Esophagus squamous epithelium (tissue), 5 donors: ENCODE data around the gene CELF2. TPM values are rescaled to one million over a fixed set of nuclear protein-coding genes. Genes with fewer than 3 reads are reported as not detected.

ENCODE experiments used
- DNase-seq: peaks from one replicate; lab custom pipeline; 2025; lab: John Stamatoyannopoulos, UW
- H3K27ac ChIP-seq, 4 donors: fragments of 200-600 bp; sonication (generic); one replicate each; pipeline ENCODE4 v1.5.1; 2016 to 2019; ENCODE audit warnings: mild to moderate bottlenecking in 1 of 4
- H3K27me3 ChIP-seq, 4 donors: fragments of 200-600 bp; sonication (generic); 1 replicate in 3 of 4; 2 replicates in 1 of 4; pipeline versions ENCODE4 v1.5.1 to v1.6.0; 2017 to 2021; ENCODE audit warnings: antibody characterized with exemption in 1 of 4
- H3K36me3 ChIP-seq, 3 donors: fragments of 200-600 bp; sonication (generic); one replicate each; pipeline ENCODE4 v1.5.1; 2016 to 2019
- H3K4me1 ChIP-seq, 3 donors: fragments of 200-600 bp; sonication (generic); one replicate each; pipeline ENCODE4 v1.5.1; 2017 to 2019
- H3K4me3 ChIP-seq, 4 donors: fragments of 200-600 bp; sonication (generic); 1 replicate in 3 of 4; 2 replicates in 1 of 4; pipeline ENCODE4 v1.5.1; 2016 to 2019; ENCODE audit warnings: mild to moderate bottlenecking in 2 of 4, moderate library complexity in 1 of 4
- H3K9me3 ChIP-seq, 3 donors: fragments of 200-600 bp; sonication (generic); one replicate each; pipeline ENCODE4 v1.5.1; 2016 to 2019
- CTCF ChIP-seq, 6 experiments: fragments of 450-650 bp in 4 of 6; fragments of 200-600 bp in 2 of 6; sonication (generic) in 2 of 6; IDR thresholded peaks; one replicate each; pipeline ENCODE4 v1.5.1; 2016 to 2019; ENCODE audit warnings: antibody characterized with exemption in 6 of 6, mild to moderate bottlenecking in 4 of 6, moderate library complexity in 4 of 6
- POLR2A ChIP-seq, 4 donors: fragments of 450-650 bp; IDR thresholded peaks; one replicate each; pipeline ENCODE4 v1.6.1; 2017; ENCODE audit warnings: antibody characterized with exemption in 4 of 4, mild to moderate bottlenecking in 4 of 4, moderate library complexity in 3 of 4
- WGBS, 2 donors: methylation state at CpG; one replicate each; pipeline ENCODE4 v1.1.5; 2018; 5-methylcytosine and 5-hydroxymethylcytosine counted together
- intact Hi-C: fragments of 100-400 bp; cut with DNase I; formaldehyde crosslinking; loops from one replicate; pipeline ENCODE4 v1.15.0; 2022
- total RNA-seq, 4 donors: library from RNA; depleted of rRNA; stranded (reverse); fragments of >200 nt; gene quantifications; one replicate each; pipeline ENCODE4 v1.1.0, GENCODE V29; 2016
- donor health status: DM: yes; HTN: yes; CAD: no.

CELF2 gene
- total RNA-seq, 4 donors from 2014 or later: 4.2 to 62.4 (median 13.5) TPM

GRCh38 chr10:11115337-11115736 lies 97.7 kb downstream of the CELF2 start:
- Histone ChIP-seq H3K27ac (no peak overlapping the region), H3K27me3 (no peaks in the 10 kb centered on the region), H3K4me1 (no peaks in the 10 kb centered on the region), H3K9me3 (no peaks in the 10 kb centered on the region), H3K36me3 (no peaks in the 10 kb centered on the region), H3K4me3 (no peak overlapping the region)
- TF ChIP-seq CTCF (IDR thresholded peaks at IDR 0.05): no peak
- no peak for TF ChIP-seq POLR2A (IDR thresholded peaks at IDR 0.05)
- intact Hi-C loops: no loop called here
- 61 to 69% methylated on average over 3 of the region's 3 CpGs for WGBS, 2 donors
- no peak for DNase-seq

GRCh38 chr10:11116361-11116760 lies 98.7 kb downstream of the CELF2 start:
- no peak overlapping the region for H3K4me3 ChIP-seq
- H3K4me1 ChIP-seq: no peaks in the 10 kb centered on the region
- no peak overlapping the region for H3K27ac ChIP-seq
- WGBS, 2 donors: 83 to 86% methylated on average over 4 of the region's 4 CpGs
- no peak for TF ChIP-seq CTCF (IDR thresholded peaks at IDR 0.05)
- no peak for TF ChIP-seq POLR2A (IDR thresholded peaks at IDR 0.05)
- DNase-seq: no peak
- no peaks in the 10 kb centered on the region for H3K36me3 ChIP-seq
- no peaks in the 10 kb centered on the region for H3K9me3 ChIP-seq
- intact Hi-C loops: no loop called here
- no peaks in the 10 kb centered on the region for H3K27me3 ChIP-seq

DNA sequence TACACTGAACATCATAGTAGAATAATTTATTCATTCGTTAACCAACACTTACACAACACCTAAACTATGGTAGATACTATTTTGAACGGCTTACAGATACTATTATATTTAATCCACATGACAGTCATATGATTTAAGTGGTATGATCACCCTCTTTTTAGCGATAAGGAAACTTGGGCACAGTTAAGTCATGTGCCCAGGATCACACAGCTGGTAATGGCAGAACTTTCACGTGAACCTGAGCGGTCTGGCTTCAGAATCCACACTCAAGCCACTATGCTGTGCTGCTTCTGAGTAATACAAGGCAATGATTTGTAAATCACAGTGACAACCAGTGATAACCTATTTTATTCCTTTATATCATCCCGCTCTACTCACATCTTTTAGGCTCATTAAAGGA lies 99.1 kb downstream of the CELF2 start:
- no peaks in the 10 kb centered on the region for H3K4me1 ChIP-seq
- H3K27ac ChIP-seq: no peak overlapping the region
- no peaks in the 10 kb centered on the region for H3K9me3 ChIP-seq
- H3K27me3 ChIP-seq: no peaks in the 10 kb centered on the region
- H3K36me3 ChIP-seq: no peaks in the 10 kb centered on the region
- 69 to 80% methylated on average over 6 of the region's 6 CpGs for WGBS, 2 donors
- DNase-seq: no peak
- intact Hi-C loops: no loop called here
- no peak for TF ChIP-seq CTCF (IDR thresholded peaks at IDR 0.05)
- H3K4me3 ChIP-seq: no peak overlapping the region

DNA sequence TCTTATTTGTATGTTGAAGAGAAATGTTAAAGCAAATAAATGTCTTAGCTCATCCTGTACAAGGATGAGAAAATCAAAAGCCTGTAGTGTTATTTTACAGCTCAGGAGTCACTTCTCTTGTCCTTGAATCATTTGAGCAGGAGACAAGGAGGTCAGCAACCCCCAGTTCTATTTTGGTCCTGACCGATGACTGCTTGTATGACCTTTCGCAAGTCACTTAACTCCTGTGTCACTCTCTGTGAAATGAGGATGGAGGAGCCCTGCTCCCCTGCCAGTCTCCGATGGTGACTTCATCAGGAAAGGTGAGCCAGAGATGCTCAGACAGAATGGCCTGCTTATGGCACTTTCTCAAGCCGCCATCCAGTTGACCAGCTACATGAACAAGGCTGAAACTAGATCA lies 101.0 kb downstream of the CELF2 start:
- H3K36me3 ChIP-seq: no peaks in the 10 kb centered on the region
- TF ChIP-seq POLR2A (IDR thresholded peaks at IDR 0.05) (no peak), CTCF (IDR thresholded peaks at IDR 0.05) (no peak)
- H3K27ac ChIP-seq: no peak overlapping the region
- no peaks in the 10 kb centered on the region for H3K4me1 ChIP-seq
- intact Hi-C loops: no loop called here
- no peaks in the 10 kb centered on the region for H3K9me3 ChIP-seq
- no peak for DNase-seq
- H3K27me3 ChIP-seq: no peaks in the 10 kb centered on the region
- H3K4me3 ChIP-seq: no peak overlapping the region
- WGBS, 2 donors: 78 to 96% methylated on average over 3 to 4 of the region's 4 CpGs

DNA sequence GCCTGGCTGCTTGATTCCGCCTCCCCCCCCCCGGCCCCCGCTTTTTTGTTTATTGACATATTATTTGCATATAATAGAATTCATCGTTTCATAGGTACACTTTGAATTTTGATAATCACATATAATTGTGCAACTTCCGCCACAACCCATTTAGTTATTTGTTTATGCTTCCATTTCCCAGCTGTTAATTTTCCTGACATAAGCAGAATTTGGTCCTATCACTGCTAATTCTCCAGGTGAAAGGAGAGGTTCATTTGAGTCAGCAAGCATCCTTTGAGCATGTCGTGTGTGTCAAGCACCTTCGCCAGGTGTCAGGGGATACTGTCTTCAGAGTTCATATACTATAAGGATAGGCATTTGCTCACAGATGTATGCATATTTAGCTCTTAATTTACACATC lies 102.2 kb downstream of the CELF2 start:
- intact Hi-C loops: no loop called here
- H3K4me3 ChIP-seq: no peak overlapping the region
- DNase-seq: no peak
- TF ChIP-seq POLR2A (IDR thresholded peaks at IDR 0.05) (no peak), CTCF (IDR thresholded peaks at IDR 0.05) (no peak)
- WGBS, 2 donors: 89 to 90% methylated on average over 7 of the region's 7 CpGs
- H3K27me3 ChIP-seq: no peaks in the 10 kb centered on the region
- H3K36me3 ChIP-seq: no peaks in the 10 kb centered on the region
- H3K9me3 ChIP-seq: no peaks in the 10 kb centered on the region
- H3K27ac ChIP-seq: no peak overlapping the region
- H3K4me1 ChIP-seq: no peaks in the 10 kb centered on the region
